Measurements from ENCODE around the gene STAMBPL1.

GRCh38 chr10:88832376-88832775, 47.7 kb upstream of the STAMBPL1 start:
- TF ChIP-seq TAF1 (IDR thresholded peaks at IDR 0.05; ENCODE audit: low read depth, low read length) (no peak), POLR2A (IDR thresholded peaks at IDR 0.05; ENCODE audit: low read depth, low read length) (no peak)

All from GM12891 (cell line).